Fibroblast of lung (primary cell): ENCODE results near the gene CCDC85A.

ENCODE experiments used
- EZH2 ChIP-seq: IDR thresholded peaks from 2 replicates; pipeline ENCODE4 v1.5.1; 2012; ENCODE audit warnings: low read length, control low read depth, mild to moderate bottlenecking; ENCODE audit errors: missing control alignments
- TF ChIP-seq, protein P1 (sequence below), 2 donors: IDR thresholded peaks in 1 of 2; conservative IDR thresholded peaks in 1 of 2; 1 replicate in 1 of 2; 2 replicates in 1 of 2; pipeline ENCODE4 v1.5.1; 2011 to 2012; ENCODE audit warnings: low read length in 2 of 2, control low read depth in 1 of 2, inconsistent platforms in 1 of 2, low read depth in 1 of 2, mild to moderate bottlenecking in 1 of 2

DNA sequence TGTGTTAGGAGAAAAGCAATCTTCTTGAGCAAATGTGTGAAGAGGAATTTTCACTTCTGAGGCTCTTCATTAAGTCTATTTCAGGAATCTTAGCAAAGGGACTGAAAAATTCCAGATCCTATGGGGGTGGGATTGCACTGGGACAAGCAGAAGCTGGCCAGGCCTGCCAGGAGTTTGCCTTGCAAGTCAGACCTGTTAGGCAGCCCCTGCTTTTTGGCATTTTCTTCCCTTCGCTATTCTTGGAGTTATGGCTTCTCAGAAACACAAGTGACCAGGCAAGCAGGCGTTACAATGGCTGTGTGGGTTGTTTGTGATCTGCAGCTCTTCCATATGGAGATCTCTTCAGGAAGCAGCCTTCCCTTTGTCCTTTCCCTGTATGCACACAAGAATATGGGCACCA is 8.0 kb upstream of the CCDC85A start:
- no peak for TF ChIP-seq EZH2
- TF ChIP-seq, protein P1, sequence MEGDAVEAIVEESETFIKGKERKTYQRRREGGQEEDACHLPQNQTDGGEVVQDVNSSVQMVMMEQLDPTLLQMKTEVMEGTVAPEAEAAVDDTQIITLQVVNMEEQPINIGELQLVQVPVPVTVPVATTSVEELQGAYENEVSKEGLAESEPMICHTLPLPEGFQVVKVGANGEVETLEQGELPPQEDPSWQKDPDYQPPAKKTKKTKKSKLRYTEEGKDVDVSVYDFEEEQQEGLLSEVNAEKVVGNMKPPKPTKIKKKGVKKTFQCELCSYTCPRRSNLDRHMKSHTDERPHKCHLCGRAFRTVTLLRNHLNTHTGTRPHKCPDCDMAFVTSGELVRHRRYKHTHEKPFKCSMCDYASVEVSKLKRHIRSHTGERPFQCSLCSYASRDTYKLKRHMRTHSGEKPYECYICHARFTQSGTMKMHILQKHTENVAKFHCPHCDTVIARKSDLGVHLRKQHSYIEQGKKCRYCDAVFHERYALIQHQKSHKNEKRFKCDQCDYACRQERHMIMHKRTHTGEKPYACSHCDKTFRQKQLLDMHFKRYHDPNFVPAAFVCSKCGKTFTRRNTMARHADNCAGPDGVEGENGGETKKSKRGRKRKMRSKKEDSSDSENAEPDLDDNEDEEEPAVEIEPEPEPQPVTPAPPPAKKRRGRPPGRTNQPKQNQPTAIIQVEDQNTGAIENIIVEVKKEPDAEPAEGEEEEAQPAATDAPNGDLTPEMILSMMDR (conservative IDR thresholded peaks at IDR 0.05 in 1 of 2, IDR thresholded peaks at IDR 0.05 in 1 of 2; ENCODE audit: low read depth in 1 of 2, low read length in 2 of 2) = no peak
